WTC11 (cell line): ENCODE data around the gene BRD1. TPM values are rescaled to one million over a fixed set of nuclear protein-coding genes. Genes with fewer than 3 reads are reported as not detected.

Experiments used
- CBFB ChIP-seq: sonication (generic); formaldehyde crosslinking; IDR thresholded peaks from 2 replicates; pipeline ENCODE4 v1.8.1; 2022; ENCODE audit warnings: mild to moderate bottlenecking, low read depth, missing genetic modification reagents
- ERG ChIP-seq: fragments of 250-450 bp; sonication (Bioruptor Pico); IDR thresholded peaks from 2 replicates; pipeline ENCODE4 v1.8.0; 2021; ENCODE audit warnings: mild to moderate bottlenecking
- FOXJ3 ChIP-seq: sonication (generic); formaldehyde crosslinking; IDR thresholded peaks from 2 replicates; pipeline ENCODE4 v1.9.0; 2021; ENCODE audit warnings: missing genetic modification reagents, mild to moderate bottlenecking, borderline replicate concordance
- FOXP4 ChIP-seq: sonication (generic); formaldehyde crosslinking; IDR thresholded peaks from 2 replicates; pipeline ENCODE4 v1.8.0; 2022; ENCODE audit warnings: mild to moderate bottlenecking, missing genetic modification reagents
- MXD4 ChIP-seq: fragments of 250-450 bp; sonication (Bioruptor Pico); IDR thresholded peaks from 2 replicates; pipeline ENCODE4 v1.8.0; 2021; ENCODE audit warnings: mild to moderate bottlenecking, moderate library complexity, borderline replicate concordance
- NR2C2 ChIP-seq: sonication (generic); formaldehyde crosslinking; IDR thresholded peaks from 2 replicates; pipeline ENCODE4 v1.8.0; 2022; ENCODE audit warnings: mild to moderate bottlenecking, missing genetic modification reagents
- PRDM15 ChIP-seq: sonication (generic); formaldehyde crosslinking; IDR thresholded peaks from 2 replicates; pipeline ENCODE4 v1.8.0; 2022; ENCODE audit warnings: missing genetic modification reagents
- RELA ChIP-seq: sonication (generic); formaldehyde crosslinking; IDR thresholded peaks from 2 replicates; pipeline ENCODE4 v1.8.1; 2022; ENCODE audit warnings: missing genetic modification reagents, mild to moderate bottlenecking, borderline replicate concordance
- STAT6 ChIP-seq: sonication (generic); formaldehyde crosslinking; conservative IDR thresholded peaks from 2 replicates; pipeline ENCODE4 v1.8.1; 2023; ENCODE audit warnings: mild to moderate bottlenecking, low read depth, missing genetic modification reagents, moderate library complexity
- TCF7 ChIP-seq: sonication (generic); formaldehyde crosslinking; IDR thresholded peaks from 2 replicates; pipeline ENCODE4 v1.8.0; 2022; ENCODE audit warnings: mild to moderate bottlenecking, low read depth, missing genetic modification reagents, moderate library complexity
- TEAD4 ChIP-seq: sonication (generic); formaldehyde crosslinking; IDR thresholded peaks from 2 replicates; pipeline ENCODE4 v1.8.0; 2022; ENCODE audit warnings: mild to moderate bottlenecking, missing genetic modification reagents
- ZBTB21 ChIP-seq: sonication (generic); formaldehyde crosslinking; IDR thresholded peaks from 2 replicates; pipeline ENCODE4 v1.8.1; 2023; ENCODE audit warnings: mild to moderate bottlenecking, missing genetic modification reagents, borderline replicate concordance
- ZNF532 ChIP-seq: fragments of 250-450 bp; sonication (Bioruptor Pico); IDR thresholded peaks from 2 replicates; pipeline ENCODE4 v1.9.0; 2021; ENCODE audit warnings: mild to moderate bottlenecking, borderline replicate concordance
- total RNA-seq: library from RNA; stranded (reverse); gene quantifications from 3 replicates; pipeline ENCODE4 v1.2.3, GENCODE V29; 2021

BRD1 gene
- total RNA-seq, 1 experiment from 2014 or later, result 36.6 TPM

- TF ChIP-seq PRDM15 (CRISPR knock-in tag) (no peak), FOXP4 (CRISPR knock-in tag) (no peak), ZBTB21 (CRISPR knock-in tag) (no peak), TEAD4 (CRISPR knock-in tag) (no peak), ERG (no peak), TCF7 (CRISPR knock-in tag) (no peak), FOXJ3 (CRISPR knock-in tag) (no peak), ZNF532 (CRISPR knock-in tag) (no peak), STAT6 (CRISPR knock-in tag) (no peak), CBFB (CRISPR knock-in tag) (no peak), RELA (CRISPR knock-in tag) (no peak), MXD4 (CRISPR knock-in tag) (no peak), NR2C2 (CRISPR knock-in tag) (no peak)
- TF ChIP-seq, all 79 proteins: peak for 0
Measured at GRCh38 chr22:49845241-49845640, 17.6 kb upstream of the BRD1 start (continued).
